Spleen (tissue), 11 donors: ENCODE data around the gene TNFSF10. TPM values are rescaled to one million over a fixed set of nuclear protein-coding genes. Genes with fewer than 3 reads are reported as not detected.
"Not testable (repeated sequence)": the region's sequence is repeated elsewhere in the genome, so short reads cannot be mapped to it uniquely, and the experiment has no call there.

Experiments used
- DNase-seq: peaks from one replicate; pipeline ENCODE4 v3.0.0-alpha.2; 2020
- H3K27ac ChIP-seq, 8 donors: fragments of 200-600 bp; sonication (generic) in 7 of 8; 1 replicate in 4 of 8; 2 replicates in 4 of 8; pipeline versions ENCODE4 v1.5.0 to v1.8.0; 2016 to 2021; ENCODE audit warnings: inconsistent platforms in 4 of 8, mild to moderate bottlenecking in 4 of 8, moderate library complexity in 1 of 8
- H3K27me3 ChIP-seq, 7 donors: fragments of 200-600 bp; sonication (generic) in 6 of 7; replicated peaks in 1 of 7; 1 replicate in 4 of 7; 2 replicates in 3 of 7; pipeline versions ENCODE4 v1.5.0 to v1.8.0; 2016 to 2021; ENCODE audit warnings: inconsistent platforms in 3 of 7, mild to moderate bottlenecking in 1 of 7
- H3K36me3 ChIP-seq, 6 donors: fragments of 200-600 bp; sonication (generic) in 5 of 6; 1 replicate in 4 of 6; 2 replicates in 2 of 6; pipeline versions ENCODE4 v1.5.0 to v1.8.0; 2016 to 2021; ENCODE audit warnings: inconsistent platforms in 2 of 6
- H3K4me1 ChIP-seq, 6 donors: fragments of 200-600 bp; sonication (generic) in 5 of 6; 1 replicate in 3 of 6; 2 replicates in 3 of 6; pipeline versions ENCODE4 v1.5.0 to v1.8.0; 2016 to 2021; ENCODE audit warnings: inconsistent platforms in 3 of 6
- H3K4me3 ChIP-seq, 8 donors: fragments of 200-600 bp; sonication (generic) in 7 of 8; 1 replicate in 4 of 8; 2 replicates in 4 of 8; pipeline versions ENCODE4 v1.5.0 to v1.8.0; 2016 to 2021; ENCODE audit warnings: inconsistent platforms in 4 of 8, mild to moderate bottlenecking in 4 of 8, moderate library complexity in 2 of 8
- H3K9me3 ChIP-seq, 8 donors: fragments of 200-600 bp; sonication (generic) in 7 of 8; 1 replicate in 4 of 8; 2 replicates in 4 of 8; pipeline versions ENCODE4 v1.5.0 to v1.8.0; 2016 to 2021; ENCODE audit warnings: inconsistent platforms in 4 of 8
- POLR2A ChIP-seq, 3 donors: fragments of 450-650 bp; IDR thresholded peaks; one replicate each; pipeline ENCODE4 v1.5.1; 2017; ENCODE audit warnings: antibody characterized with exemption in 3 of 3, mild to moderate bottlenecking in 1 of 3
- POLR2AphosphoS5 ChIP-seq, 3 donors: sonication (generic); formaldehyde crosslinking; IDR thresholded peaks; one replicate each; pipeline ENCODE4 v1.5.1; 2017; ENCODE audit warnings: antibody characterized with exemption in 3 of 3
- WGBS, 5 donors: extraction: QIAGEN DNeasy Blood & Tissue Kit in 3 of 5; methylation state at CpG; one replicate each; pipeline versions ENCODE4 v1.1.5 to v1.1.7; 2013 to 2018; 5-methylcytosine and 5-hydroxymethylcytosine counted together
- intact Hi-C: fragments of 100-400 bp; cut with DNase I; formaldehyde crosslinking; loops from one replicate; pipeline ENCODE4 v1.15.0; 2023; ENCODE audit warnings: low total_unique reads
- polyA plus RNA-seq, 3 donors: library from polyadenylated mRNA; stranded (reverse); fragments of 200-250 nt; gene quantifications; one replicate each; pipeline ENCODE4 v1.2.1, GENCODE V29; 2013
- total RNA-seq, 7 donors: library from RNA; depleted of rRNA in 3 of 7; stranded (reverse); fragments of >200 nt in 3 of 7; fragmentation: NEBNext Ultra II Directional in 4 of 7; extraction: Animal tissue kit (Norgen Biotek cat#: 25700) in 4 of 7; gene quantifications; one replicate each; pipeline versions ENCODE4 v1.1.0 to v1.2.1, GENCODE V29; 2016 to 2021
- TF ChIP-seq, protein P1 (sequence below), 11 experiments: fragments of 200-600 bp in 7 of 11; fragments of 450-650 bp in 4 of 11; sonication (generic) in 4 of 11; IDR thresholded peaks in 8 of 11; conservative IDR thresholded peaks in 3 of 11; 1 replicate in 7 of 11; 2 replicates in 4 of 11; pipeline versions ENCODE4 v1.4.0 to v1.8.0; 2016 to 2021; ENCODE audit warnings: antibody characterized with exemption in 11 of 11, inconsistent platforms in 4 of 11, mild to moderate bottlenecking in 1 of 11
- donor health status: healthy with polysubstance abuse.
- donor health status: DM: no; HTN: no; CAD: no; lungs with moderate emphysema.
- donor health status: DM: no; HTN: no; CAD: no.
- donor health status: Bipolar disorder and iron deficiency.
- donor health status: healthy.
- donor health status: DM: no; HTN: no; CAD: no.
- donor health status: DM: yes; HTN: yes; CAD: no.

The TNFSF10 gene
- total and polyA plus RNA-seq, 10 donors, result 19.5 to 156 (median 87.4) TPM

DNA sequence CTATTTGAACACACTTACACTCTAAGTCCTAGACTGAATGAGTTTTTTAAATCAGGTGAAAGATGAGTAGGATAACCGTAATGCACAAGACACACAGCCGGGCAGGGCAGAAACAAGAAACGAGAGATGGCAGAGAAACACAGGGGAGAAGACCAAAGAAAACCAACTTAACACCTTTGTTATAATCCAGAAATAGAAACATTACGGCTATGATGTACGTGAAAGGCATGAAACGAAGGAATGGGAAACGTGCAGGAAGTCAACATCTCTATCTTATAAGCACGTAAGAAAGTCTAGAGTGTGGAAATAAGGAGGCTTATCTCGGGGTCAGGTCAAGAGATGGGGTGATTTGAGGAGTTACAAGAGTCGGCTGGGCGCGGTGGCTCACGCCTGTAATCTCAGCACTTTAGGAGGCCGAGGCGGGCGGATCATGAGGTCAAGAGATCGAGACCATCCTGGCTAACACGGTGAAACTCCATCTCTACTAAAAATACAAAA, 1.9 kb upstream of the TNFSF10 start:
- no peaks in the 10 kb centered on the region for H3K9me3 ChIP-seq
- TF ChIP-seq POLR2A (IDR thresholded peaks at IDR 0.05) (no peak), POLR2AphosphoS5 (IDR thresholded peaks at IDR 0.05) (no peak)
- TF ChIP-seq, protein P1, sequence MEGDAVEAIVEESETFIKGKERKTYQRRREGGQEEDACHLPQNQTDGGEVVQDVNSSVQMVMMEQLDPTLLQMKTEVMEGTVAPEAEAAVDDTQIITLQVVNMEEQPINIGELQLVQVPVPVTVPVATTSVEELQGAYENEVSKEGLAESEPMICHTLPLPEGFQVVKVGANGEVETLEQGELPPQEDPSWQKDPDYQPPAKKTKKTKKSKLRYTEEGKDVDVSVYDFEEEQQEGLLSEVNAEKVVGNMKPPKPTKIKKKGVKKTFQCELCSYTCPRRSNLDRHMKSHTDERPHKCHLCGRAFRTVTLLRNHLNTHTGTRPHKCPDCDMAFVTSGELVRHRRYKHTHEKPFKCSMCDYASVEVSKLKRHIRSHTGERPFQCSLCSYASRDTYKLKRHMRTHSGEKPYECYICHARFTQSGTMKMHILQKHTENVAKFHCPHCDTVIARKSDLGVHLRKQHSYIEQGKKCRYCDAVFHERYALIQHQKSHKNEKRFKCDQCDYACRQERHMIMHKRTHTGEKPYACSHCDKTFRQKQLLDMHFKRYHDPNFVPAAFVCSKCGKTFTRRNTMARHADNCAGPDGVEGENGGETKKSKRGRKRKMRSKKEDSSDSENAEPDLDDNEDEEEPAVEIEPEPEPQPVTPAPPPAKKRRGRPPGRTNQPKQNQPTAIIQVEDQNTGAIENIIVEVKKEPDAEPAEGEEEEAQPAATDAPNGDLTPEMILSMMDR (IDR thresholded peaks at IDR 0.05 in 8 of 11, conservative IDR thresholded peaks at IDR 0.05 in 3 of 11), result no peak
- H3K36me3 ChIP-seq, result no peaks in the 10 kb centered on the region
- 93 to 97% (median 94%) methylated on average over 18 of the region's 18 CpGs for WGBS, 5 donors
- peak overlapping the region in 3 of 8 donors; percentile 92 to 94 (median 93) for H3K27ac ChIP-seq
- H3K4me3 ChIP-seq, result no peak overlapping the region
- peaks cover 13 to 45% (median 23%) of the 10 kb centered on the region in 6 donors for H3K4me1 ChIP-seq
- intact Hi-C loops, result no loop called here
- no peak for DNase-seq
- H3K27me3 ChIP-seq, result no peaks in the 10 kb centered on the region

DNA sequence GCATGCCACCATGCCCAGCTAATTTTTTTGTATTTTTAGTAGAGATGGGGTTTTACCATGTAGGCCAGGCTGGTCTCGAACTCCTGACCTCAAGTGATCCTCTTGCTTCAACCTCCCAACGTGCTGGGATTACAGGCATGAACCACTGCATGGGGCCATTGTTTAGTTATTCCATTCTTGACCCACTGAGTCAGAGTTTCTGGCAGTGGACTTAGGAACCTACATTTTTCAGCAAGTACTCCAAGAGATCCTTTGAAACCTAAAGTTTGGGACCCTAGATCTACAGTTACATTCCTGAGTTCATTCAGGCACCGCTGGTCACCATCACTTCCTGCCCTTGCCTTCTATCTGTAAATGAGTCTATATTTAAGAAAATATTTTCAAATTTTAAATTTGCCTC, 1.4 kb upstream of the TNFSF10 start:
- no peak overlapping the region for H3K4me3 ChIP-seq
- peaks cover 0 to 4% (median 0%) of the 10 kb centered on the region in 6 donors for H3K36me3 ChIP-seq
- TF ChIP-seq, protein P1 (IDR thresholded peaks at IDR 0.05 in 8 of 11, conservative IDR thresholded peaks at IDR 0.05 in 3 of 11), result no peak
- TF ChIP-seq POLR2AphosphoS5 (IDR thresholded peaks at IDR 0.05) (no peak), POLR2A (IDR thresholded peaks at IDR 0.05) (no peak)
- no peaks in the 10 kb centered on the region for H3K9me3 ChIP-seq
- no peaks in the 10 kb centered on the region for H3K27me3 ChIP-seq
- no peak for DNase-seq
- peak overlapping the region in 7 of 8 donors; percentile 87 to 94 (median 92) for H3K27ac ChIP-seq
- H3K4me1 ChIP-seq, result peaks cover 18 to 47% (median 27%) of the 10 kb centered on the region in 6 donors
- intact Hi-C loops, result no loop called here
- 89 to 95% (median 92%) methylated on average over 3 of the region's 3 CpGs for WGBS, 5 donors

DNA sequence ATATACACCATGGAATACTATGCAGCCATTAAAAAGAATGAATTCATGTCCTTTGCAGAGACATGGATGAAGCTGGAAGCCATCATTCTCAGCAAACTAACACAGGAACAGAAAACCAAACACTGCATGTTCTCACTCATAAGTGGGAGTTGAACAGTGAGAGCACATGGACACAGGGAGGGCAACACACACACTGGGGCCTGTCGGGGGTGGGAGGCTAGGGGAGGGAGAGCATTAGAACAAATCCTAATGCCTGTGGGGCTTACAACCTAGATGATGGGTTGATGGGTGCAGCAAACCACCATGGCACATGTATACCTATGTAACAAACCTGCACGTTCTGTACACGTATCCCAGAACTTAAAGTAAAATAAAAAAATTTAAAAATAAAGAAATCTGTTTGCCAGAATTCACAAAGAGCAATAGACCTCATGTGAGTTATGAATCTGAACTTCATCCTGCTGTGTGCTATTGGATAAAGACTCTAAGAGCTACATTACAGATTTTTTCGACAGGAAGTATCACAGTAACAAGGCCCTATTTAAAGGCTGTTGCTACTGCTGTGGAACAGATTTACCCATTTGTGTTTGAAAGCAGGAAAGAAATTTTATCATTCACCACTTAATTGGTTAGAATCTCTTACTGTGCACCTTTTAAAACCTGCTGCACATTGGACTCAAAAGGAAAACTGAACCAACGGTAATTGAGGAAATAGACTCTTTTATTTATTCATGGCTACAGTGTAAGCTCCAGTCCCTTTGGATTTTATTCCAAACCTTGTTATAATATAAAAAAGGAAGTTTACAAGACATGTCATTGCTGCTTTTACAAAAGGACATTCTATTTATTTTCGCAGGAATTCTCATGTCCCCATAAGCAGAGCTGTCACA, 1.1 kb downstream of the TNFSF10 start:
- Histone ChIP-seq H3K4me1 (peaks cover 29 to 72% (median 52%) of the 10 kb centered on the region in 6 donors), H3K4me3 (peak overlapping the region; percentile 49 to 82 (median 68)), H3K27ac (peak overlapping the region; percentile 82 to 94 (median 92)), H3K36me3 (peaks cover 0 to 23% (median 0%) of the 10 kb centered on the region in 6 donors)
- H3K9me3 ChIP-seq, H3K27me3 ChIP-seq, DNase-seq: not testable (repeated sequence)
- WGBS, 5 donors, result 16 to 22% (median 19%) methylated on average over 6 of the region's 6 CpGs
- intact Hi-C loops, result loop anchor here (2.0 kb wide), 1 partner anchor 75 kb away; no protein-coding TSS in a partner anchor
- peak in 1 of 3 donors; percentile 22 for TF ChIP-seq POLR2A (IDR thresholded peaks at IDR 0.05)

DNA sequence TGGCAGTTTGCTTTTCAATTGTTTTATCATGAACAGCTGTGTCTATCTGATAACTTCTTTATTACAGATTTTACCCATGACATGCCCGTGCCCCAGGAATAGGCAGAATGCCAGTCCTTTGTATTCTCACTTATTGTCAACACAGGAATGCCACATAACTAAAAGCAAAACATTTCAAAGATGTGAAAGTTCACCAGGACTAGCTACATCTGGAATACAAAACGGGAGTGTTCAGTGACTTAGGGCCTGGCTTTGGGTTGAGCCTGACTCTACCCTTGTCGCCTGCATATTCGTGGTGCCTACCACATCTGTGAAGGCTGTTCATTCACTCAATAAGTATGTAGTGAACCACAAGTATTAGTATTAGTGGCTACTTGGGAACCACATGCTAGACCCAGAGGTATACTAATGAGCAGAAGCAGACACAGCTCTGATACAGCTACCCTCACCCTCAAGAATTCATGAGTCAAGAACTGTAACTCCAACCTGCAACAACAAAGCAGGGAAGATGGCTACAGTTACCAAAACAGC, 2.9 kb downstream of the TNFSF10 start:
- H3K4me3 ChIP-seq, result peak overlapping the region; percentile 24 to 82 (median 66)
- H3K4me1 ChIP-seq, result peaks cover 35 to 90% (median 69%) of the 10 kb centered on the region in 6 donors
- H3K27me3 ChIP-seq, result no peaks in the 10 kb centered on the region
- H3K36me3 ChIP-seq, result peaks cover 0 to 40% (median 0%) of the 10 kb centered on the region in 6 donors
- H3K27ac ChIP-seq, result peak overlapping the region in 7 of 8 donors; percentile 37 to 94 (median 92)
- intact Hi-C loops, result loop anchor here (2.0 kb wide), 1 partner anchor 76 kb away; no protein-coding TSS in a partner anchor
- DNase-seq, result no peak
- WGBS, 5 donors, result 13 to 25% (median 19%) methylated on average over 4 of the region's 4 CpGs
- TF ChIP-seq POLR2A (IDR thresholded peaks at IDR 0.05), result no peak
- TF ChIP-seq POLR2AphosphoS5 (IDR thresholded peaks at IDR 0.05), result no peak
- TF ChIP-seq, protein P1 (IDR thresholded peaks at IDR 0.05 in 8 of 11, conservative IDR thresholded peaks at IDR 0.05 in 3 of 11), result no peak
- H3K9me3 ChIP-seq, result no peaks in the 10 kb centered on the region
